ENCODE data around the gene GZF1. TPM values are rescaled to one million over a fixed set of nuclear protein-coding genes. Genes with fewer than 3 reads are reported as not detected.

Gene GZF1
- polyA plus RNA-seq, 3 donors = 16.3 to 17.4 (median 16.8) TPM

Other genes starting within 250 kb of the GZF1 start
- 10 to 100 TPM; 18.0 to 22.2 (median 20.8) TPM for gene NXT1, start 11.4 kb upstream of the GZF1 start, polyA plus RNA-seq (ENCODE audit: insufficient read length in 3 of 3)
- 10 to 100 TPM; 14.4 to 18.6 (median 17.5) TPM for gene NAPB, start 59.3 kb downstream of the GZF1 start, polyA plus RNA-seq (ENCODE audit: insufficient read length in 3 of 3)
- gene CSTL1, start 77.5 kb downstream of the GZF1 start, polyA plus RNA-seq (ENCODE audit: insufficient read length in 3 of 3) = under 1 TPM in 1 of 3 donors, not detected in 2; 0.27 TPM
- gene CST11, start 90.7 kb downstream of the GZF1 start, polyA plus RNA-seq (ENCODE audit: insufficient read length in 3 of 3) = under 1 TPM in 1 of 3 donors, not detected in 2; 0.28 TPM
- gene CST8, start 128.9 kb downstream of the GZF1 start, polyA plus RNA-seq (ENCODE audit: insufficient read length in 3 of 3) = not detected
- not detected for gene CST9L, start 206.3 kb downstream of the GZF1 start, polyA plus RNA-seq (ENCODE audit: insufficient read length in 3 of 3)
- not detected for gene CST9, start 243.7 kb downstream of the GZF1 start, polyA plus RNA-seq (ENCODE audit: insufficient read length in 3 of 3)

Measured in right renal cortex interstitium (tissue), 3 donors.